Mammary epithelial cell (primary cell): ENCODE data around the gene NEU4.

Source experiments
- CTCF ChIP-seq, 2 donors: IDR thresholded peaks in 1 of 2; conservative IDR thresholded peaks in 1 of 2; 2 replicates each; pipeline ENCODE4 v1.5.1; 2011 to 2012; ENCODE audit warnings: inconsistent platforms in 2 of 2, low read length in 2 of 2, mild to moderate bottlenecking in 2 of 2, control low read depth in 1 of 2, low read depth in 1 of 2; ENCODE audit not compliant: insufficient read depth in 1 of 2; ENCODE audit errors: extremely low read depth in 1 of 2
- EZH2 ChIP-seq: IDR thresholded peaks from 2 replicates; pipeline ENCODE4 v1.6.1; 2012; ENCODE audit warnings: low read length, inconsistent platforms, borderline replicate concordance

- TF ChIP-seq CTCF (conservative IDR thresholded peaks at IDR 0.05 in 1 of 2, IDR thresholded peaks at IDR 0.05 in 1 of 2; ENCODE audit: extremely low read depth in 1 of 2, insufficient read depth in 1 of 2, low read depth in 1 of 2, low read length in 2 of 2) (no peak), EZH2 (no peak)
Measured at GRCh38 chr2:241864168-241864849, 55.3 kb downstream of the NEU4 start.
